ENCODE measurements around the gene SORL1.

- no peak for TF ChIP-seq TAF1 (IDR thresholded peaks at IDR 0.05; ENCODE audit: low read depth)
- TF ChIP-seq, protein P1, sequence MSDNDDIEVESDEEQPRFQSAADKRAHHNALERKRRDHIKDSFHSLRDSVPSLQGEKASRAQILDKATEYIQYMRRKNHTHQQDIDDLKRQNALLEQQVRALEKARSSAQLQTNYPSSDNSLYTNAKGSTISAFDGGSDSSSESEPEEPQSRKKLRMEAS (IDR thresholded peaks at IDR 0.05) = no peak
- no peak for TF ChIP-seq EP300 (IDR thresholded peaks at IDR 0.05; ENCODE audit: borderline replicate concordance)
- TF ChIP-seq CEBPB (IDR thresholded peaks at IDR 0.05) = no peak
- TF ChIP-seq REST (IDR thresholded peaks at IDR 0.05; ENCODE audit: low read depth) = no peak
- no peak for TF ChIP-seq USF1 (IDR thresholded peaks at IDR 0.05)
- no peak for TF ChIP-seq RAD21 (IDR thresholded peaks at IDR 0.05; ENCODE audit: low read depth)
- TF ChIP-seq ZBTB7A (IDR thresholded peaks at IDR 0.05; ENCODE audit: low read depth) = no peak
Measured at GRCh38 chr11:121521145-121522042, 69.3 kb downstream of the SORL1 start.
